Psoas muscle (tissue), 8 donors: Measurements from ENCODE around the gene KLC4. TPM values are rescaled to one million over a fixed set of nuclear protein-coding genes. Genes with fewer than 3 reads are reported as not detected.

Source experiments
- ATAC-seq, 4 donors: fragments of 200-7000 bp; cut with Tn5 transposase; one replicate each; pipeline ENCODE4 v1.9.1; 2020; ENCODE audit warnings: moderate library complexity in 3 of 4, mild to moderate bottlenecking in 2 of 4
- DNase-seq, 2 donors: peaks; one replicate each; pipeline ENCODE4 v3.0.0-alpha.2; 2020
- H3K27ac ChIP-seq: fragments of 200-600 bp; one replicate; pipeline ENCODE4 v1.8.0; 2022
- H3K27me3 ChIP-seq, 3 donors: fragments of 200-600 bp in 1 of 3; one replicate each; pipeline versions ENCODE4 v1.6.1 to v1.8.0; 2013 to 2022; ENCODE audit warnings: low read length in 2 of 3, mild to moderate bottlenecking in 2 of 3, moderate library complexity in 1 of 3; ENCODE audit not compliant: insufficient read depth in 3 of 3
- H3K36me3 ChIP-seq, 2 donors: fragments of 200-600 bp in 1 of 2; one replicate each; pipeline versions ENCODE4 v1.6.1 to v1.8.0; 2013 to 2022; ENCODE audit warnings: low read depth in 1 of 2, mild to moderate bottlenecking in 1 of 2, moderate library complexity in 1 of 2; ENCODE audit not compliant: insufficient read depth in 1 of 2
- H3K4me1 ChIP-seq: fragments of 200-600 bp; one replicate; pipeline ENCODE4 v1.8.0; 2022
- H3K4me3 ChIP-seq: fragments of 200-600 bp; one replicate; pipeline ENCODE4 v1.8.0; 2022; ENCODE audit warnings: mild to moderate bottlenecking
- H3K9me3 ChIP-seq: fragments of 200-600 bp; one replicate; pipeline ENCODE4 v1.8.0; 2022
- WGBS, 3 donors: extraction: QIAGEN DNeasy Blood & Tissue Kit; methylation state at CpG; one replicate each; pipeline versions ENCODE4 v1.1.6 to v1.1.7; 2013; 5-methylcytosine and 5-hydroxymethylcytosine counted together
- intact Hi-C, 2 donors: fragments of 100-400 bp; cut with DNase I; formaldehyde crosslinking; loops; one replicate each; pipeline versions ENCODE4 v1.11.0 to v1.14.2; 2022
- polyA plus RNA-seq, 3 donors: library from polyadenylated mRNA; stranded (reverse); fragments of 200-250 nt; gene quantifications; one replicate each; pipeline ENCODE4 v1.2.3, GENCODE V29; 2013
- total RNA-seq, 4 donors: library from RNA; stranded (reverse); fragmentation: NEBNext Ultra II Directional in 2 of 4; extraction: Animal tissue kit (Norgen Biotek cat#: 25700) in 2 of 4; gene quantifications; one replicate each; pipeline versions ENCODE4 v1.2.1 to v1.2.4, GENCODE V29; 2021 to 2023
- TF ChIP-seq, protein P1 (sequence below): fragments of 200-600 bp; IDR thresholded peaks from one replicate; pipeline ENCODE4 v1.8.0; 2022; ENCODE audit warnings: antibody characterized with exemption
- donor health status: healthy with polysubstance abuse.
- donor health status: DM: no; HTN: no; CAD: no; lungs with moderate emphysema.
- donor health status: Bipolar disorder and iron deficiency.
- donor health status: healthy.
- donor health status: DM: yes; HTN: yes; CAD: no.
- donor health status: DM: no; HTN: no; CAD: no.
- donor health status: DM: no; HTN: no; CAD: no.
- donor health status: DM: yes; HTN: yes; CAD: no.

Gene KLC4
- total and polyA plus RNA-seq, 7 donors = 12.2 to 20.9 (median 14.9) TPM

GRCh38 chr6:43091436-43091991 is 32.1 kb downstream of the KLC4 start:
- Histone ChIP-seq H3K4me3 (no peak overlapping the region), H3K27me3 (no peaks in the 10 kb centered on the region), H3K4me1 (peaks cover 4% of the 10 kb centered on the region), H3K36me3 (no peaks in the 10 kb centered on the region), H3K27ac (no peak overlapping the region), H3K9me3 (no peaks in the 10 kb centered on the region)
- ATAC-seq = no peak
- TF ChIP-seq, protein P1, sequence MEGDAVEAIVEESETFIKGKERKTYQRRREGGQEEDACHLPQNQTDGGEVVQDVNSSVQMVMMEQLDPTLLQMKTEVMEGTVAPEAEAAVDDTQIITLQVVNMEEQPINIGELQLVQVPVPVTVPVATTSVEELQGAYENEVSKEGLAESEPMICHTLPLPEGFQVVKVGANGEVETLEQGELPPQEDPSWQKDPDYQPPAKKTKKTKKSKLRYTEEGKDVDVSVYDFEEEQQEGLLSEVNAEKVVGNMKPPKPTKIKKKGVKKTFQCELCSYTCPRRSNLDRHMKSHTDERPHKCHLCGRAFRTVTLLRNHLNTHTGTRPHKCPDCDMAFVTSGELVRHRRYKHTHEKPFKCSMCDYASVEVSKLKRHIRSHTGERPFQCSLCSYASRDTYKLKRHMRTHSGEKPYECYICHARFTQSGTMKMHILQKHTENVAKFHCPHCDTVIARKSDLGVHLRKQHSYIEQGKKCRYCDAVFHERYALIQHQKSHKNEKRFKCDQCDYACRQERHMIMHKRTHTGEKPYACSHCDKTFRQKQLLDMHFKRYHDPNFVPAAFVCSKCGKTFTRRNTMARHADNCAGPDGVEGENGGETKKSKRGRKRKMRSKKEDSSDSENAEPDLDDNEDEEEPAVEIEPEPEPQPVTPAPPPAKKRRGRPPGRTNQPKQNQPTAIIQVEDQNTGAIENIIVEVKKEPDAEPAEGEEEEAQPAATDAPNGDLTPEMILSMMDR = no peak
- intact Hi-C loops = no loop called here
- DNase-seq = no peak
- 85 to 94% (median 86%) methylated on average over 10 of the region's 10 CpGs for WGBS, 3 donors

- intact Hi-C loops = no loop called here
- TF ChIP-seq, protein P1 = no peak
- H3K4me1 ChIP-seq = peaks cover 4% of the 10 kb centered on the region
Observed at GRCh38 chr6:43092635-43093034, 33.2 kb downstream of the KLC4 start.

DNA sequence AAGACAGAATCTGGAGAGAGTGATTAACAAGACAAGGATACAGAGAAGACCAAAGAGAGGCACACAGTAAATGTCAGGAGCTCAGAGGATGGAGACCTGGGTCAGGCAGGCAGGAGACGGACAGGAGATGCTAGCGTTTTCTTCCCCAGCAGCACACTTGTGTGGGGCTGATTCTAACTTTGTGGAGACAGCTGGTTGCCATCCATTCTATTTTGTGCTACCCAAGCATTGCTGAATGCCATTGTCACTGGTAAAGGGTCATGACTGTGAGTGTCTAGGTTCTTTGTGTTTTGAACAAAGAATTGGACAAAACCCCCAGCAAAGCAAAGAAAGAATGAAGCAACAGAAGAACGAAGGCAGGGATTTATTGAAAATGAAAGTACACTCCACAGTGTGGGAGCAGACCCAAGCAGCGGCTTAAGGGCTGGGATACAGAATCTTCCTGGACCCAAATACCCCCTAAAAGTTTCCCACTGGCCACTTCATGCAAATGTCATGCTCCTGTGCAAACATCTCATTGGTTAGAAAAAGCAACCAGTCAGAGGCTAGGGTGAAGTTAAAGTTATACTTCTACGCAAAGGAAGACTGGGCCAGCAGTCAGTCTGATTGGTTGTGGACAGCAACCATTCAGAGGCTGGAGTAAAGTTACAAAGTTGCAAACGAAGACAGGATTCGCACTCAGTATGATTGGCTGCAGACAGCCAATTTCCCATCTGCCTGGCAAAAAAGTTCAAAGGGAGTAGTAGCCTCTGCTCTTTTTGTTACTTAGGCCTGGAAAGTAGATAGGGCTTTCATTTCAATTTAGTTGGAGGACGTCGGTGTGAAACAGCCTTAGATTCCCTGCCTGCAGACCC is 34.2 kb downstream of the KLC4 start:
- H3K27ac ChIP-seq = peak overlapping the region; percentile 21
- WGBS, 3 donors = 24 to 35% (median 25%) methylated on average over 9 of the region's 9 CpGs
- H3K9me3 ChIP-seq = no peaks in the 10 kb centered on the region
- TF ChIP-seq, protein P1 = no peak
- peak; percentile 95 to 99 (median 96) for ATAC-seq
- intact Hi-C loops = no loop called here
- H3K4me1 ChIP-seq = peaks cover 4% of the 10 kb centered on the region
- H3K36me3 ChIP-seq = no peaks in the 10 kb centered on the region
- H3K27me3 ChIP-seq = no peaks in the 10 kb centered on the region
- peak overlapping the region; percentile 60 for H3K4me3 ChIP-seq
- DNase-seq = peak in 1 of 2 donors; percentile 64

More at GRCh38 chr6:43092635-43093034, 33.2 kb downstream of the KLC4 start:
- no peak overlapping the region for H3K27ac ChIP-seq
- no peaks in the 10 kb centered on the region for H3K36me3 ChIP-seq
- no peaks in the 10 kb centered on the region for H3K27me3 ChIP-seq
- DNase-seq (no peak), ATAC-seq (no peak)
- no peaks in the 10 kb centered on the region for H3K9me3 ChIP-seq
- H3K4me3 ChIP-seq = no peak overlapping the region

- Histone ChIP-seq H3K27me3 (no peaks in the 10 kb centered on the region), H3K27ac (no peak overlapping the region)
- ATAC-seq = no peak
Observed at GRCh38 chr6:43095939-43096338, 36.5 kb downstream of the KLC4 start.

More at GRCh38 chr6:43095939-43096338, 36.5 kb downstream of the KLC4 start:
- no peak for DNase-seq
- H3K9me3 ChIP-seq = no peaks in the 10 kb centered on the region
- TF ChIP-seq, protein P1 = no peak
- H3K4me1 ChIP-seq = peaks cover 4% of the 10 kb centered on the region
- H3K4me3 ChIP-seq = no peak overlapping the region
- H3K36me3 ChIP-seq = no peaks in the 10 kb centered on the region
- intact Hi-C loops = no loop called here
- 41 to 46% (median 44%) methylated on average over 7 of the region's 7 CpGs for WGBS, 3 donors
